HEK293 (cell line): Measurements from ENCODE around the gene MRPL33.

Experiments
- CTCF ChIA-PET: fragments of 350-600 bp; formaldehyde crosslinking; extraction: SDS; loops from one replicate; lab custom pipeline; 2021; ENCODE audit warnings: antibody characterized with exemption; lab: Yijun Ruan, JAX
- POLR2A ChIA-PET: fragments of 300-600 bp; formaldehyde crosslinking; extraction: SDS; loops from one replicate; lab custom pipeline; 2020; ENCODE audit warnings: antibody characterized with exemption, inconsistent platforms; lab: Yijun Ruan, JAX
- H3K27ac ChIP-seq: fragments of 200-500 bp; sonication (Bioruptor generic); 2 replicates; pipeline ENCODE4 v1.5.1; 2014; ENCODE audit warnings: low read depth, low read length, control low read depth, inconsistent platforms; ENCODE audit errors: extremely low read depth
- H3K36me3 ChIP-seq, 2 experiments: fragments of 200-500 bp in 1 of 2; sonication (Bioruptor generic) in 1 of 2; 1 replicate in 1 of 2; 2 replicates in 1 of 2; pipeline ENCODE4 v1.5.1; 2014 to 2017; ENCODE audit warnings: inconsistent platforms in 2 of 2, low read length in 2 of 2; ENCODE audit not compliant: control insufficient read depth in 2 of 2, insufficient read depth in 1 of 2
- H3K4me1 ChIP-seq: fragments of 200-500 bp; sonication (Bioruptor generic); 2 replicates; pipeline ENCODE4 v1.5.1; 2014; ENCODE audit warnings: mild to moderate bottlenecking, low read length, inconsistent platforms; ENCODE audit not compliant: control insufficient read depth, insufficient read depth
- H3K4me3 ChIP-seq: 2 replicates; pipeline ENCODE4 v1.5.1; 2011; ENCODE audit warnings: low read depth, mild to moderate bottlenecking, control low read depth, low read length, moderate library complexity
- H3K9me3 ChIP-seq: fragments of 200-500 bp; sonication (Bioruptor generic); 2 replicates; pipeline ENCODE4 v1.5.1; 2014; ENCODE audit warnings: low read depth, low read length, inconsistent platforms; ENCODE audit not compliant: control insufficient read depth, insufficient read depth
- FEZF1 ChIP-seq: fragments of 450-650 bp; formaldehyde crosslinking; IDR thresholded peaks from 2 replicates; pipeline ENCODE4 v1.5.1; 2016; ENCODE audit warnings: missing biosample characterization, missing genetic modification characterization
- HOXC10 ChIP-seq: sonication (generic); formaldehyde crosslinking; IDR thresholded peaks from 2 replicates; pipeline ENCODE4 v1.8.1; 2023; ENCODE audit warnings: mild to moderate bottlenecking, missing genetic modification reagents
- HOXD13 ChIP-seq: sonication (generic); formaldehyde crosslinking; IDR thresholded peaks from 2 replicates; pipeline ENCODE4 v1.8.0; 2022; ENCODE audit warnings: missing genetic modification reagents, borderline replicate concordance
- PATZ1 ChIP-seq: fragments of 450-650 bp; formaldehyde crosslinking; IDR thresholded peaks from 2 replicates; pipeline ENCODE4 v1.5.1; 2016; ENCODE audit warnings: missing biosample characterization, missing genetic modification characterization
- RBAK ChIP-seq: fragments of 450-650 bp; formaldehyde crosslinking; IDR thresholded peaks from 2 replicates; pipeline ENCODE4 v1.5.1; 2016; ENCODE audit warnings: missing biosample characterization, missing genetic modification characterization
- ZFP3 ChIP-seq: fragments of 450-650 bp; formaldehyde crosslinking; IDR thresholded peaks from 2 replicates; pipeline ENCODE4 v1.5.1; 2016; ENCODE audit warnings: low read depth, missing biosample characterization, missing genetic modification characterization
- ZFP41 ChIP-seq: fragments of 450-650 bp; formaldehyde crosslinking; IDR thresholded peaks from 2 replicates; pipeline ENCODE4 v1.5.1; 2016; ENCODE audit warnings: missing biosample characterization, missing genetic modification characterization, borderline replicate concordance
- ZNF112 ChIP-seq: fragments of 450-650 bp; formaldehyde crosslinking; IDR thresholded peaks from 2 replicates; pipeline ENCODE4 v1.5.0; 2017; ENCODE audit warnings: missing biosample characterization, missing genetic modification characterization
- ZNF138 ChIP-seq: fragments of 450-650 bp; formaldehyde crosslinking; IDR thresholded peaks from 2 replicates; pipeline ENCODE4 v1.5.1; 2016; ENCODE audit warnings: missing biosample characterization, missing genetic modification characterization, borderline replicate concordance
- ZNF175 ChIP-seq: fragments of 450-650 bp; formaldehyde crosslinking; IDR thresholded peaks from 2 replicates; pipeline ENCODE4 v1.5.1; 2016; ENCODE audit warnings: missing biosample characterization, missing genetic modification characterization
- ZNF280C ChIP-seq: fragments of 450-650 bp; formaldehyde crosslinking; IDR thresholded peaks from 2 replicates; pipeline ENCODE4 v1.5.1; 2016; ENCODE audit warnings: missing biosample characterization, missing genetic modification characterization
- ZNF292 ChIP-seq: fragments of 450-650 bp; formaldehyde crosslinking; IDR thresholded peaks from 2 replicates; pipeline ENCODE4 v1.5.1; 2016; ENCODE audit warnings: low read depth, missing biosample characterization, missing genetic modification characterization, borderline replicate concordance
- ZNF394 ChIP-seq: fragments of 450-650 bp; formaldehyde crosslinking; IDR thresholded peaks from 2 replicates; pipeline ENCODE4 v1.5.1; 2016; ENCODE audit warnings: missing biosample characterization, missing genetic modification characterization, mild to moderate bottlenecking, moderate library complexity, borderline replicate concordance
- ZNF433 ChIP-seq: fragments of 450-650 bp; formaldehyde crosslinking; IDR thresholded peaks from 2 replicates; pipeline ENCODE4 v1.5.1; 2016; ENCODE audit warnings: missing biosample characterization, missing genetic modification characterization, low read depth
- ZNF473 ChIP-seq: fragments of 450-650 bp; formaldehyde crosslinking; IDR thresholded peaks from 2 replicates; pipeline ENCODE4 v1.5.1; 2017; ENCODE audit warnings: missing biosample characterization, missing genetic modification characterization
- ZNF558 ChIP-seq: fragments of 450-650 bp; formaldehyde crosslinking; IDR thresholded peaks from 2 replicates; pipeline ENCODE4 v1.5.1; 2016; ENCODE audit warnings: missing biosample characterization, missing genetic modification characterization
- ZNF571 ChIP-seq: fragments of 450-650 bp; formaldehyde crosslinking; IDR thresholded peaks from 2 replicates; pipeline ENCODE4 v1.5.0; 2017; ENCODE audit warnings: missing biosample characterization, missing genetic modification characterization
- ZNF664 ChIP-seq: fragments of 450-650 bp; formaldehyde crosslinking; IDR thresholded peaks from 2 replicates; pipeline ENCODE4 v1.5.1; 2016; ENCODE audit warnings: missing biosample characterization, missing genetic modification characterization
- ZNF677 ChIP-seq: fragments of 450-650 bp; IDR thresholded peaks from 2 replicates; pipeline ENCODE4 v1.5.0; 2018; ENCODE audit warnings: missing biosample characterization, mild to moderate bottlenecking, missing genetic modification characterization, moderate library complexity
- ZNF704 ChIP-seq: fragments of 450-650 bp; formaldehyde crosslinking; IDR thresholded peaks from 2 replicates; pipeline ENCODE4 v1.5.1; 2016; ENCODE audit warnings: missing biosample characterization, missing genetic modification characterization
- ZNF76 ChIP-seq: fragments of 450-650 bp; formaldehyde crosslinking; IDR thresholded peaks from 2 replicates; pipeline ENCODE4; 2016; ENCODE audit warnings: low read depth, missing biosample characterization, missing genetic modification characterization, borderline replicate concordance
- ZNF768 ChIP-seq: fragments of 450-650 bp; formaldehyde crosslinking; IDR thresholded peaks from 2 replicates; pipeline ENCODE4 v1.5.1; 2018; ENCODE audit warnings: missing biosample characterization, mild to moderate bottlenecking, missing genetic modification characterization

MRPL33 gene

GRCh38 chr2:27805180-27805579 lies 33.7 kb downstream of the MRPL33 start (continued):
- no peak for TF ChIP-seq ZNF280C (tag by site-specific recombination)
- no peak for TF ChIP-seq ZNF571 (tag by site-specific recombination)
- no peak for TF ChIP-seq ZFP3
- no peak for TF ChIP-seq ZNF175 (tag by site-specific recombination)
- no peak for TF ChIP-seq ZNF394 (tag by site-specific recombination)
- no peak for TF ChIP-seq ZNF664 (tag by site-specific recombination)

- POLR2A ChIA-PET: no interaction called here
- Histone ChIP-seq H3K9me3 (no peaks in the 10 kb centered on the region), H3K4me3 (no peak overlapping the region), H3K4me1 (no peaks in the 10 kb centered on the region), H3K36me3 (no peaks in the 10 kb centered on the region), H3K27ac (no peak overlapping the region)
- TF ChIP-seq ZNF76 (tag by site-specific recombination) (no peak), RBAK (no peak), ZNF768 (tag by site-specific recombination) (no peak), ZNF433 (no peak), ZNF112 (tag by site-specific recombination) (no peak), PATZ1 (tag by site-specific recombination) (no peak), ZNF473 (tag by site-specific recombination) (no peak), ZNF704 (tag by site-specific recombination) (no peak), ZNF138 (no peak), ZNF571 (tag by site-specific recombination) (no peak), ZNF677 (no peak), FEZF1 (tag by site-specific recombination) (no peak), ZNF292 (tag by site-specific recombination) (no peak), HOXC10 (no peak), ZFP41 (tag by site-specific recombination) (no peak), ZNF558 (no peak), HOXD13 (CRISPR knock-in tag) (no peak)
- TF ChIP-seq, all 188 proteins: peak for 0
- CTCF ChIA-PET: interaction anchor here (0.6 to 0.9 kb wide), 9 partner anchors 13 to 663 kb away, joined by 3 to 4 read pairs (median 3); no protein-coding TSS in a partner anchor
Observed at GRCh38 chr2:27806311-27807059, 35.0 kb downstream of the MRPL33 start.
